Measurements from ENCODE around the gene RPL41. TPM values are rescaled to one million over a fixed set of nuclear protein-coding genes. Genes with fewer than 3 reads are reported as not detected.

RPL41 gene
- total RNA-seq, 2 donors from 2014 or later = 2,363 to 2,700 TPM

Other genes with a start within 250 kb of the RPL41 start
- gene PYM1, start 188.7 kb upstream of the RPL41 start, total RNA-seq = 10 to 100 TPM; 31.6 to 34.0 TPM
- gene DGKA, start 185.5 kb upstream of the RPL41 start, total RNA-seq = 100 to 1,000 TPM in 1 of 2 donors, 10 to 100 TPM in 1; 81.9 to 168 TPM
- under 1 TPM in 1 of 2 donors, not detected in 1; 0.40 TPM for gene PMEL, start 150.6 kb upstream of the RPL41 start, total RNA-seq
- 100 to 1,000 TPM in 1 of 2 donors, 10 to 100 TPM in 1; 72.3 to 178 TPM for gene CDK2, start 149.8 kb upstream of the RPL41 start, total RNA-seq
- 10 to 100 TPM; 39.2 to 68.1 TPM for gene RAB5B, start 142.6 kb upstream of the RPL41 start, total RNA-seq
- 10 to 100 TPM; 12.2 to 17.6 TPM for gene SUOX, start 119.4 kb upstream of the RPL41 start, total RNA-seq
- gene IKZF4, start 95.6 kb upstream of the RPL41 start, total RNA-seq = 10 to 100 TPM; 11.7 to 12.0 TPM
- gene RPS26, start 74.7 kb upstream of the RPL41 start, total RNA-seq = 10 to 100 TPM; 24.6 to 48.3 TPM
- gene ERBB3, start 36.5 kb upstream of the RPL41 start, total RNA-seq = not detected
- 100 to 1,000 TPM; 233 to 318 TPM for gene PA2G4, start 12.1 kb upstream of the RPL41 start, total RNA-seq
- 10 to 100 TPM; 11.4 to 14.9 TPM for gene ZC3H10, start 1.6 kb downstream of the RPL41 start, total RNA-seq
- gene ESYT1, start 11.6 kb downstream of the RPL41 start, total RNA-seq = 100 to 1,000 TPM in 1 of 2 donors, 10 to 100 TPM in 1; 89.3 to 120 TPM
- gene MYL6B, start 36.0 kb downstream of the RPL41 start, total RNA-seq = 10 to 100 TPM; 32.0 to 65.5 TPM
- gene MYL6, start 41.7 kb downstream of the RPL41 start, total RNA-seq = 1,000 to 10,000 TPM; 1,441 to 1,555 TPM
- gene SMARCC2, start 72.8 kb downstream of the RPL41 start, total RNA-seq = 100 to 1,000 TPM; 102 to 166 TPM
- 10 to 100 TPM; 34.1 to 48.8 TPM for gene RNF41, start 105.3 kb downstream of the RPL41 start, total RNA-seq
- gene NABP2, start 107.7 kb downstream of the RPL41 start, total RNA-seq = 10 to 100 TPM; 66.3 to 81.6 TPM
- gene SLC39A5, start 113.4 kb downstream of the RPL41 start, total RNA-seq = 1 to 10 TPM in 1 of 2 donors, under 1 TPM in 1; 0.50 to 1.4 TPM
- gene ANKRD52, start 141.8 kb downstream of the RPL41 start, total RNA-seq = 10 to 100 TPM; 59.3 to 99.3 TPM
- 10 to 100 TPM; 15.4 to 26.1 TPM for gene COQ10A, start 150.3 kb downstream of the RPL41 start, total RNA-seq
- gene CS, start 183.7 kb downstream of the RPL41 start, total RNA-seq = 100 to 1,000 TPM; 206 to 278 TPM
- gene CNPY2, start 199.4 kb downstream of the RPL41 start, total RNA-seq = 100 to 1,000 TPM; 132 to 162 TPM
- 10 to 100 TPM; 22.8 to 42.8 TPM for gene PAN2, start 217.4 kb downstream of the RPL41 start, total RNA-seq
- 1 to 10 TPM in 1 of 2 donors, under 1 TPM in 1; 0.84 to 1.3 TPM for gene IL23A, start 222.3 kb downstream of the RPL41 start, total RNA-seq
- 100 to 1,000 TPM in 1 of 2 donors, 10 to 100 TPM in 1; 97.7 to 104 TPM for gene STAT2, start 243.5 kb downstream of the RPL41 start, total RNA-seq
- gene APOF, start 246.2 kb downstream of the RPL41 start, total RNA-seq = not detected

Data from natural killer cell treated with Interleukin-12 subunit alpha and Interleukin-12 subunit beta and Interleukin-15 and Interleukin-18, amount 100 ng/mL, for 72 hours (primary cell).